HG03354 (cell line): ENCODE measurements around the gene REG1B.
"Not testable (repeated sequence)": the region's sequence is repeated elsewhere in the genome, so short reads cannot be mapped to it uniquely, and the experiment has no call there.

ENCODE experiments used
- ATAC-seq: cut with Tn5 transposase; IDR thresholded peaks from one replicate; pipeline ENCODE4 v1.9.1; 2021; ENCODE audit warnings: mild to moderate bottlenecking; ENCODE audit not compliant: unreplicated experiment, poor library complexity, severe bottlenecking

Gene REG1B

DNA sequence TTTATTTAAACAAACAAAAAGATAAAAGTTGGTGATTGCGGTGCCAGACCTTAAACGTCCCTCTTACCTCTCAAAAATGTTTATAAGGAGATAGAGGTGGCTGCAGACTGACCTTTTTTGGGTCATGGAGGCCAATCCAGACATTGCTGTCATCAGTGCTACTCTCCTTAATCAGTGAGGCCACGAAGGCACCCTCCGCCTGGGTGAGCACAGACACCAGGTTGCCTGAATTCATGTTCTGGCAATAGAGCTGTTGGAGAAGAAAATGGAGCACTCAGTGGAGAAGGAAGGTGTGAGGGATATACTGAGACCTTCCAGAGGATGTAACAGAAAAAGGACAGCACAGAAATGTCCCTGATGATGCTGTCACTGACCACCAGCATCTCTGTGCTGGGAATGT, 1.5 kb downstream of the REG1B start:
- ATAC-seq: no peak

DNA sequence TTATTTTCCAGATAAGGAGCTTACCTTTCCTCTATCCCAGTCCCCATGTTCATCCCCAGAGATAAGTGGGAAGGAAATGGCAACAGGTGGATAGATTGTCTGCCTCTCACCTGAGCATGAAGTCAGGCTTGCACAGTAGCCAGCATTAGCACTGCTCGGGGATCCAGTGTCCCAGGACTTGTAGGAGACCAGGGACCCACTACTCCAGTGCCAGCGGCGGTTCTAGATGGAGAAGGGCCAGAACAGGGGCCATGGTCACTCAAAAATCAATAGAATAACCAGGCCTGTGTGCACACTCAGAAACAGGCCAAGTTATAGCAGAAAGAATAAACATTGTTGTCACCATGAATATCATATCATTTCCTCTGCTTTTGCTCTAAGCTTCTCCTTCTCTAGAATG, 2.4 kb downstream of the REG1B start:
- no peak for ATAC-seq

DNA sequence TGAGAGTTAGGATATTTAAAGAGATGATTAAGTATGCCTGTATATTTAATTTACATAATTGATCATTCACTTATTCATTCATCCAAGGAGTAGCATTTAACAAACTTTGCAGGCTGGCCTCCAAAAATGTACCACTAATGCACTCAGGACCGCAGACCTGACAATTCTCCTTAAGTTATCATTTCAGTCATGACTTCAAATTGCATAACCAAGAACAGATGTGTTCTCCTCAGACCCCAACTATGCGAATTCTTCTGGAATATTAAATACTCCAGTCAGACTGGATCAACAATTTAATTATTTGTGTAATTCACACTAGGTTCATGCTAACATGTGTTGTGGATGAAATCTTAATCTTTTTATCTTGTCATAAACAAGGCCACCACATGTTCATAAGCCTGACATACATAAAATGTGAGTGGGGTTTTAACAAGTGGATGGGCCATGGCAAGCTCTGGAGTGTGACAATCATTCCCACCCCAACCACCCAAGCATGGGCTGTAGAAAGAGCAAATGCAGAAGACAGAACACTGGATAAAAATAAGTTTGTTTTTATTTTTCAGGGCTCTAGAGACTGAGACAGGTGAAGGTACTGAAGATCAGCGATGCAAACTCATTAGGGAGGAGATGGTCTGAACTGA, 3.2 kb downstream of the REG1B start:
- ATAC-seq: no peak

DNA sequence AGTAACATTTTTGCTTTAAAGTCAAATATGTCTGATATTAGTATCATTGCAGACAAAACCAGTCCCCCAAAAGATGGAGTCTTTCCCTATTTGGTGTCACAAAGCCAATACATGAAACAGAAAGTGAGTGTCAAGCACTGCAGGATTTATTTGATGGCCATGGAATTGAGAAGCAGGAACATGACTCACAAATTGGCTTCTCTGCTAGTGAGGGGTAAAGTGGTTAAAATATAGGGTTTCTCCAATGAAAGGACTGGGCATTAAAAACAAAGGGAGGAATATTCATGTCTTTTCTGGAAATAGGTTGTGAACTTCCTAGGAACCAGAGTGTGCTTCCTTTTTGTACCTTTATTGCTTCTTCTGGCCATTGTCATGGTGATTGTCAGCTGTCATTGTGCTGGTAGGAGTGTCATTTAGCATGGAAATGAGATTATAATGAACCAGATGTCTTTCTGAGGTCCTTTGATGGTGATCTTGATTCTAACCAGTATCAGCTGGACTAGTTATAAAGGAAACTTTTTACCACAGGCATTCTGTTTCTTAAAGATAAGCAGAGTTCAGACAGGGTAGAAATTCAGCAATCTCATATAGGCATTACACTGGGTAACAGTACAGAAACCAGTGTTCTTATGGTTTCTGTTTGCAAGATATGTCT, 4.1 kb downstream of the REG1B start:
- ATAC-seq: no peak

DNA sequence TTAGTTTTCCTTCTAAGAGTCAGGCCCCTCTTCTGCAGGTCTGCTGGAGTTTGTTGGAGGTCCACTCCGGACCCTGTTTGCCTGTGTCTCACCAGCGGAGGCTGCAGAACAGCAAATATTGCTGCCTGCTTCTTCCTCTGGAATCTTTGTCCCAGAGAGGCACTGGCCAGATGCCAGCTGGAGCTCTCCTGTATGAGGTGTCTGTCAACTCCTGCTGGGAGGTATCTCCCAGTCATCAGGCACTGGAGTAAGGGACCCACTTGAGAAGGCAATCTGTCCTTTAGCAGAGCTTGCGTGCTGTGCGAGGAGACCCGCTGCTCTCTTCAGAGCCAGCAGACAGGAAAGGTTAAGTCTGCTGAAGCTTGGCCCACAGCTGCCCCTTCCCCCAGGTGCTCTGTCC, 4.8 kb downstream of the REG1B start:
- ATAC-seq: no peak

DNA sequence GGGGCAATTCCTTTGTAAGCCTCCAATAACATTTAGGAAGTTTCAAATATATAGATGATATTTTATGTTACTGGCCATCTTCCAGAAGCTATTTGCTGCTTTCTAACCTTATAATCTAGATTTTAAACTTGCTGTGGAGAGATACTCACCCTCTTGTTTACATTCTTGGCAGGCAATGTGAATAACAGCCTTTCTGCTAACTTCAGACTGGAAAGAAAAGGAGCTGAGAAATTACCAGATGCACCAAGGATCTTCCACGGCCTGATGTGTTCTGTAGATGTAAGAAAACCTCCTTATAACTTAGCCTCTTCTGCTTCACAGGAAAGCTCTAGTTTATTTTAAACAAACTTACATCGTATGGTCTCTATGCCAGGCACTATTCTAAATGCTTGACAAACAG, 16.7 kb downstream of the REG1B start:
- no peak for ATAC-seq

DNA sequence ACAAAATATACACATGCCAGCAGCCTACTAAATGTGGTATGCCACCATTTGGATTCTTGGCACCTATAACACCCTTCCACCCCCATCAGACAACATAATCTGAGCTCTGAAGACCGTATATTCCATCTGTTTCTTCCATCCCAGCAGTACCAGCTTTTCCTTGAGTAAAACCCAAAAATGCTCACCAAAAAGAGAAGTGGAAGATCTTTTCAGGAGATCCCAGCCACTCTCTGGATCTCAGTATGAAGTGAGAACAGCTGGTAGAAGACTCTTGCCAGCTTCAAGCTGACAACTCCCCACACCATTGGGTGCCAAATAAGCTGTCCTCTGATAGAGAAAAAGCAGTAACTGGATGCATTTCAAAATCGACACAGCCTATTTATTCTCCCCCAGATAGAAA, 22.6 kb downstream of the REG1B start:
- no peak for ATAC-seq

DNA sequence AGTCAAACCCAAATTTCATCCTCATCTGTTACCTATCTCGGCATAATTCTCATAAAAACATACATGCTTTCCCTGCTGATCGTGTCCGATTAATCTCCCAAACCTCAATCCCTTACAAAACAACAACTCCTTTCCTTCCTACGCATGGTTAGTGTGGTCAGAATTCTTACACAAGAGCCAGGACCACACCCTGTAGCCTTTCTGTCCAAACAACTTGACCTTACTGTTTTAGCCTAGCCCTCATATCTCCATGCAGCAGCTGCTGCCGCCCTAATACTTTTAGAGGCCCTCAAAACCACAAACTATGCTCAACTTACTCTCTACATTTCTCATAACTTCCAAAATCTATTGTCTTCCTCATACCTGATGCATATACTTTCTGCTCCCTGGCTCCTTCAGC, 33.0 kb downstream of the REG1B start:
- ATAC-seq: not testable (repeated sequence)

DNA sequence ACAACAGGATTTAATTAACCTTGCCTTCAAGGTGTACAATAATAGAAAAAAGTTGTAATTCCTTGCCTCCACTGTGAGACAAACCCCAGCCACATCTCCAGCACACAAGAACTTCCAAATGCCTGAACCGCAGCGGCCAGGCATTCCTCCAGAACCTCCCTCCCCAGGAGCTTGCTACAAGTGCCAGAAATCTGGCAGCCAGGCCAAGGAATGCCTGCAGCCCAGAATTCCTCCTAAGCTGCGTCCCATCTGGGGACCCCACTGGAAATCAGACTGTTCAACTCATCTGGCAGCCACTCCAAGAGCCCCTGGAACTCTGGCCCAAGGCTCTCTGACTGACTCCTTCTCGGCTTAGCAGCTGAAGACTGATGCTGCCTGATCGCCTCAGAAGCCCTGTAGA, 34.3 kb downstream of the REG1B start:
- ATAC-seq: not testable (repeated sequence)

DNA sequence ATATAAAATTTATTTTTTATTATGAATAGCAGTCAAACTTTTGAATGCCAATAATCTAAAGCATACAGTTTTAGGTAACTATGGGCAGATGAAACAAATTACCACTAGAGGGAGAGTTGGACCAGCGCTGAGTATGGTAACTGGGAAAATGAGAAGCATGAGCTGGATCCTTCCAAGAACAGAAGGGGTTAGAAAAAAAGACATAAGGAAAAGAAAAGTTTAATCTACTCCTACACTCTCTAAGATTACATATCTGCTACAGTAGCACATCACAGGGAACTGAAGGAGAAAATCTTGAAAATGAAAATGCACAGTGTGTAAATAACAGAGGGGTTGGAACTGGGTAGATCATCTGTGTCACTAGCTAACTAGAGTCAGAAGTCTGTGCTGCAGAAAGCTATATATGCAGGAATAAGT, 46.8 kb downstream of the REG1B start:
- no peak for ATAC-seq

DNA sequence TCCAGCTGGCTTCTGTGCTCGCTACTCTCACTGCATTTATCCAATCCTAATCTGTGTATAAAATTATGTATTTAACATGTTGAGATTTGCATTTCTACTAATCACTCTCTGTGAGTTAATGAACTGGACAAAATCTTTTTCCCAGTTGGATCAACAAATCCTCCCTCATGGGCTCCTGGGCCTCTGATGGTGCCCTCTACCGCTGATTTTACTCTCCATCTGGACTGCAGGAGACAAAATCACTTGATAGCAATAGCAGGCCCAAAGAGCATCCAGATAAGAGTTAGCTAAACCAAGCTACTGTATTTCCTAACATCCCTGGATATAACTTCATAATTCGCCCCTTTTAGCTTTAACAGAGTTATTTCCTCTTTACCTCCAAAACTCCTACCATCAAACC, 47.8 kb downstream of the REG1B start:
- ATAC-seq: no peak
